ENCODE data around the gene FADS2.

Gene FADS2

DNA sequence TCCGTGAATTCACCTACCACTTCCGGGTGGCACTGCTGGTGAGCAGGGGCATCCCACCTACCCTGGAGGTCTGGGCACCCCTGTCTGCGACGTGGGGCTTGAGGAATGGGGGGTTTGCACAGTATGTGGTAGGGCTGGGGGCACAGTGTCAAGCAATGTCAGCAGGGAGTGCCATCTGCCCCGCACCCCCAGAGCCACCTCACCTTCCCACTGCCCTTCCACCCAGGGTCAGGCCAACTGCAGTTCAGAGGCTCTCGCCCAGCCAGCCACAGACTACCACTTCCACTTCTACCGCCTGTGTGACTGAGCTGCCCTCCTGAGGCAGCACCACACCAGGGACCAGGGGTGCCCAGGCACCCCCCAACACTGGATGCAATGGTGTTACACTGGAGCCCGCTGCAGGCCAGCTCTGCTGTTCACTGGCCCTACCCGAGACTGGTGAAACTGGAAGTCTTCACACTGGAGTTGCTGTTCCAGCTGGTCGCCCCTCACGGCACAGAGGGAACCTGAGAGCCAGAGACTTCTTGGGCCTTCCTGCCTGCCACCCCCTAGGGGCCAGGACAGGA, 42.2 kb upstream of the FADS2 start:
- TF ChIP-seq POLR2AphosphoS5 (IDR thresholded peaks at IDR 0.05; ENCODE audit: low read depth, low read length) (no peak), TAF1 (IDR thresholded peaks at IDR 0.05; ENCODE audit: borderline replicate concordance, low read depth, low read length) (no peak), POLR2A (IDR thresholded peaks at IDR 0.05; ENCODE audit: low read depth, low read length) (0 out of 2 replicates have a peak, but pooled peaks have one; percentile 19)
- DNase-seq (ENCODE audit: insufficient read length), result no peak
- peak; percentile 46 for FAIRE-seq

DNA sequence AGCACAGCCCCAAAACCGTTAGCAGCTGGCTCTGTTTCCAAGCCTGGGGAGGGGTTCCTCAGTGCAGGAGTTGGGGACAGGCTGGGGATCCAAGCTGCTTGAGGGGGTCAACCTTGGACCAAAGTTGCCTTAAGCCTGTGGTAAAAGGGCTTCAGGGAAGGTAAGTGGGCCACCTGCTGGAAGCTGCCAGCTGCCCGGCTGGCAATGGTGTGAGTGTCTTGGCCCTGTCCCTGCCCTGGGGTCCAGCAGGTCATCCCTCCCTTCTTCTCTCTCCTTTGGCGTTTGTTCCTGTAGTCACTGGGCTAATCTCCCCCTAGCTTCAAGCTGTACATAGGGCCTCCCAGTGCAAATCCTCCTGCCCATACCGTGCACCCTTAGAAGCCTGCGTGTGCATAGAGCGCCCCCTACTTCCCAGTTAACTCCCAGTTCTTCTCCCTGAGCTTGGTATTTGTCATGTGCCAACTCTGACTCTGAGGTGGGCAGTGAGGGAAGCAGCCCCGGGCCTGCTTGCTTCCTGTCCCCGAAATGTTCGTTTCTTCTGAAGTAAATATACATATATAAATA, 40.1 kb upstream of the FADS2 start:
- DNase-seq (ENCODE audit: insufficient read length) (no peak), FAIRE-seq (no peak)
- no peak for TF ChIP-seq POLR2AphosphoS5 (IDR thresholded peaks at IDR 0.05; ENCODE audit: low read depth, low read length)
- TF ChIP-seq TAF1 (IDR thresholded peaks at IDR 0.05; ENCODE audit: borderline replicate concordance, low read depth, low read length), result no peak
- TF ChIP-seq POLR2A (IDR thresholded peaks at IDR 0.05; ENCODE audit: low read depth, low read length), result no peak

DNA sequence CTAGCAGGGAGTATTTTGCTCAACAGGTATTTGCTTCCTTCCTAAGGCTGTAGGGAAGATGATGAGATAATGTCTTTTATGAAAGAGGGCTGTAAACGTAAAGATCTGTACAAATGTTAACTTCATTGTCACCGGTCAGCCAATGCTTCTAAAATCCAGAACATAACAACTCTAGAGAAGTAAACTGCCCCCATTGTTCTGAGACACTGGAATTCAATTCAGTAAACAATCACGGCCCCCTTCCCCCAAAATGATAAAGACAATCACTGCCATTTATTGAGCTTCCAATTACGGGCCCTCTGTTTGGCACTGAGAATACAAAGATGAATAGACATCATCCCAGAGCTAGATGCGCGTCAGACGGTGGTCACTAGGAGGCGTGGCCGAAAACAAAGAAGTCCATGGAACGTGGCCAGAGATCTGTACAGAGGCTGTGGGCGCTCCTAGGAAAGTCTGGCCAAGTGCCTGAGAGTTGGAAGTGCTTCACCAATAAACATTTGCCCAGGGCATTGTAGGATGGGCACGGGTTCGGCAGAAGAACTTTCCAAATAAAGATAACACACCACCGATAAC, 36.3 kb upstream of the FADS2 start:
- FAIRE-seq (peak; percentile 38), DNase-seq (ENCODE audit: insufficient read length) (no peak)
- TF ChIP-seq POLR2A (IDR thresholded peaks at IDR 0.05; ENCODE audit: low read depth, low read length) (peak; percentile 77), TAF1 (IDR thresholded peaks at IDR 0.05; ENCODE audit: borderline replicate concordance, low read depth, low read length) (no peak)

DNA sequence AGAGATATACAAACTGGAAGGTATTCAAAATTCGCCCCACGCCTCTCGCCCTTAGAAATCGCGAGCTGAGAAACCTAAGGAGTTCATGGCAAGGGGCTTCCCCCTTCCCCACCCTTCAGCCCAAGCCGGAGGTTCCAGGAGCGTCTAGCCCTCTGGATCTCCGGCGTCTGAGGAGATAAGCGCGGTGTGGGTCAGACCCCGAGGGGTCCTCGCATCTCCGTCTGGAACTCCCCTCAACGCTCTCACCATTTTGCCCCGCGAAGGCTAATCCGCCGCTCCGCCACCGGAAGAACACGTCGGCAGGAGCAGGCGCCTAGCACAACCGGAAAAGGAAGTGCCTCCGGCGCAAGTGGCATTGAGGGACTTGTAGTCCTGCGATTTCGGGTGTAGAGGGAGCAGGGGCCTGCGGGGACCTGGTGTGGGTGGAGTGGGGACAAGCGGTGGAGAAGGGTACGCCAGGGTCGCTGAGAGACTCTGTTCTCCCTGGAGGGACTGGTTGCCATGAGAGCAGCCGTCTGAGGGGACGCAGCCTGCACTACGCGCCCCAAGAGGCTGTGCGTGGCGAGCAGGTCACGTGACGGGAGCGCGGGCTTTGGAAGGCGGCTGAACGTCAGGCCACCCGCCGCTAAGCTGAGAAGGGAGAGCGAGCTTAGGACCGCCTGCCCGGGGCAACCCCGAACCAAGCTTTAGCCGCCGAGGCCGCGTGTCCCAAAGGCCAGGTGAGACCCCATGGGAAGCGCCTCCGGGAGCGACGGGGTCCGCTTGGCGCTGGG, 35.6 kb upstream of the FADS2 start, which contains the start of the genes FEN1 and TMEM258:
Gene FEN1, plus strand, starts transcription at position 602 of the 773 bp plus-strand sequence. CDS start 2,451 bp downstream, outside the sequence.
Gene TMEM258, minus strand, starts transcription at position 290 of the 773 bp plus-strand sequence. Its CDS starts 41 bp downstream, at position 249.
- FAIRE-seq (peak; percentile 89), DNase-seq (ENCODE audit: insufficient read length) (peak; percentile 94)
- TF ChIP-seq TAF1 (IDR thresholded peaks at IDR 0.05; ENCODE audit: borderline replicate concordance, low read depth, low read length) (peak; percentile 92), POLR2A (IDR thresholded peaks at IDR 0.05; ENCODE audit: low read depth, low read length) (peak; percentile 94), POLR2AphosphoS5 (IDR thresholded peaks at IDR 0.05; ENCODE audit: low read depth, low read length) (peak; percentile 96)

DNA sequence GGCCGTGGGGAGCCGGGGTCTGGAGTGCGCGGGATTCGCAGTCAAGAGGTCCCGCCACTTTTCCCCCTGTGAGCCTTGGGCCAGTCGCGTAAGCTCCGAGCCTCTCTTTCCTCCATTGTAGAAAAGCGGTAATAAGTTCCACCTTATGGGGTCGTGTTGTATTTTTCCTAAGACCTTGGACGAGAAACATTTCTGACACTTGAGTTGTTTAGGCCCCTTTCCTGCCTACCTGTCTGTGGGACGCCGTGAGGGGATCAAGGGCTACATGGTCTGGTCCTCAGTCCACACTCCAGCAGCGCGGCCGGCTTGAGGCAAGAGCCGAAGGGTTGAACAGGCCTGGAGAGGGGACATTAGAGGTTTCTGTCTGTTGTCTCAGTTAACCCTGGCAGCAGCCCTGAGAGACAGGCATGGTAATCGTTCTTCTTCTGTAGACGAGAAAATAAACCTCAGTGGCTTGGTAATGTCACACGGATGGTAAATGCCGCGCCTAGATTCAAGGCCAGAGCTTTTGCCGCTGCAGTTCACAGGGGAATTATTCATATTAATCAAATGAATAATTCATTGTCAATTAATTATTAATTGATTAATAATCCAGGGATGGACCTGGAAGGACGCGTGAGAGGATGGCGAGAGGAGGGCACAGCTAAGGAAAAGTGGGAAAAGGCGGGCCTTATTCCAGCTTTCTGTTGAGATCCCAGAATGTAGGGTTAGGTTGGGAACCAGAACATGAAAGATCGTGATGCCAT, 34.8 kb upstream of the FADS2 start:
- TF ChIP-seq TAF1 (IDR thresholded peaks at IDR 0.05; ENCODE audit: borderline replicate concordance, low read depth, low read length), result no peak
- TF ChIP-seq POLR2AphosphoS5 (IDR thresholded peaks at IDR 0.05; ENCODE audit: low read depth, low read length), result no peak; the same call in 1 of the 2 replicates
- TF ChIP-seq POLR2A (IDR thresholded peaks at IDR 0.05; ENCODE audit: low read depth, low read length), result no peak
- DNase-seq (ENCODE audit: insufficient read length) (no peak), FAIRE-seq (no peak)

DNA sequence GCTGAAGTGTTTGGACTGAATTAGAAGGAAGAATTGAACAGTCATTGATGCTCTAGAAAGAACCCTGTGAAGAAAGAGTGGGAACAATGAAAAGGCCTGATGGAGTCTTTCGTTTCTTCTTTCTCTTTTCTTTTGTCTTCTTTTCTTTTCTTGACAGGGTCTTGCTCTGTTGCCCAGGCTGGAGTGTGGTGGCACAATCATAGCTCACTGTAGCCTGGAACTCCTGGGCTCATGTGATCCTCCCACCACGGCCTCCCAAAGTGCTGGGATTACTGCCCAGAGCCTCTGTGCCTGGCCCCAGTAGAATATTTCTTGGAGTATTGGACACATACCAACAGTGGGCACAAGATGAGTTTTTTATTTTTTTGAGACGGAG, 34.3 kb upstream of the FADS2 start:
- FAIRE-seq, result no peak
- TF ChIP-seq POLR2AphosphoS5 (IDR thresholded peaks at IDR 0.05; ENCODE audit: low read depth, low read length) (no peak), POLR2A (IDR thresholded peaks at IDR 0.05; ENCODE audit: low read depth, low read length) (no peak), TAF1 (IDR thresholded peaks at IDR 0.05; ENCODE audit: borderline replicate concordance, low read depth, low read length) (no peak)
- DNase-seq (ENCODE audit: insufficient read length), result no peak

DNA sequence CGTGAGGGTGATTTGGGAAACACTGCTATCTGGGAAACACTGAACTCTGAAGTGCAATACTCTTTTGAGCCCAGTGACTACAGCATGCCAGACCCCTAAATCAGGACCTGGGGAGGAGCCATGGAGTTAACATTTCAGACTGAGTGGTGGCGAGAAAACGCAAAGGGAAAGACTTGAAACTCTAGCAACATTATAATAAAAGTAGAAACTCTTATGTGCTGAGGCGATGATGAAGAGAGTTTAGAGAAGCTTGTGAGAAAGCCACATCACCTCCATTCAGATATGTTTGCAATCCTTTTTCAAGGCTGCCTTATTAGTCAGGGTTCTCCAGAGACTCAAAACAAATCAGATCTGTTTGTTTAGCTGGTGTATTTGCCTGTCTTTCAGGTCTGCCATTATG, 33.5 kb upstream of the FADS2 start:
- FAIRE-seq (no peak), DNase-seq (ENCODE audit: insufficient read length) (no peak)
- TF ChIP-seq POLR2A (IDR thresholded peaks at IDR 0.05; ENCODE audit: low read depth, low read length), result no peak
- no peak for TF ChIP-seq TAF1 (IDR thresholded peaks at IDR 0.05; ENCODE audit: borderline replicate concordance, low read depth, low read length)
- TF ChIP-seq POLR2AphosphoS5 (IDR thresholded peaks at IDR 0.05; ENCODE audit: low read depth, low read length), result no peak

DNA sequence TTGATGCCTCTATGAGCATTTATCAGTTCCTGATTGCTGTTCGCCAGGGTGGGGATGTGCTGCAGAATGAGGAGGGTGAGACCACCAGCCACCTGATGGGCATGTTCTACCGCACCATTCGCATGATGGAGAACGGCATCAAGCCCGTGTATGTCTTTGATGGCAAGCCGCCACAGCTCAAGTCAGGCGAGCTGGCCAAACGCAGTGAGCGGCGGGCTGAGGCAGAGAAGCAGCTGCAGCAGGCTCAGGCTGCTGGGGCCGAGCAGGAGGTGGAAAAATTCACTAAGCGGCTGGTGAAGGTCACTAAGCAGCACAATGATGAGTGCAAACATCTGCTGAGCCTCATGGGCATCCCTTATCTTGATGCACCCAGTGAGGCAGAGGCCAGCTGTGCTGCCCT, 32.6 kb upstream of the FADS2 start:
- TF ChIP-seq TAF1 (IDR thresholded peaks at IDR 0.05; ENCODE audit: borderline replicate concordance, low read depth, low read length) (no peak), POLR2AphosphoS5 (IDR thresholded peaks at IDR 0.05; ENCODE audit: low read depth, low read length) (no peak), POLR2A (IDR thresholded peaks at IDR 0.05; ENCODE audit: low read depth, low read length) (no peak)
- no peak for DNase-seq (ENCODE audit: insufficient read length)
- FAIRE-seq, result no peak

DNA sequence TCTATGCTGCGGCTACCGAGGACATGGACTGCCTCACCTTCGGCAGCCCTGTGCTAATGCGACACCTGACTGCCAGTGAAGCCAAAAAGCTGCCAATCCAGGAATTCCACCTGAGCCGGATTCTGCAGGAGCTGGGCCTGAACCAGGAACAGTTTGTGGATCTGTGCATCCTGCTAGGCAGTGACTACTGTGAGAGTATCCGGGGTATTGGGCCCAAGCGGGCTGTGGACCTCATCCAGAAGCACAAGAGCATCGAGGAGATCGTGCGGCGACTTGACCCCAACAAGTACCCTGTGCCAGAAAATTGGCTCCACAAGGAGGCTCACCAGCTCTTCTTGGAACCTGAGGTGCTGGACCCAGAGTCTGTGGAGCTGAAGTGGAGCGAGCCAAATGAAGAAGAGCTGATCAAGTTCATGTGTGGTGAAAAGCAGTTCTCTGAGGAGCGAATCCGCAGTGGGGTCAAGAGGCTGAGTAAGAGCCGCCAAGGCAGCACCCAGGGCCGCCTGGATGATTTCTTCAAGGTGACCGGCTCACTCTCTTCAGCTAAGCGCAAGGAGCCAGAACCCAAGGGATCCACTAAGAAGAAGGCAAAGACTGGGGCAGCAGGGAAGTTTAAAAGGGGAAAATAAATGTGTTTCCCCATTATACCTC, 32.1 kb upstream of the FADS2 start:
- FAIRE-seq, result no peak
- TF ChIP-seq POLR2A (IDR thresholded peaks at IDR 0.05; ENCODE audit: low read depth, low read length) (no peak), POLR2AphosphoS5 (IDR thresholded peaks at IDR 0.05; ENCODE audit: low read depth, low read length) (peak; percentile 20; the same call in 1 of the 2 replicates), TAF1 (IDR thresholded peaks at IDR 0.05; ENCODE audit: borderline replicate concordance, low read depth, low read length) (no peak)
- DNase-seq (ENCODE audit: insufficient read length), result no peak

DNA sequence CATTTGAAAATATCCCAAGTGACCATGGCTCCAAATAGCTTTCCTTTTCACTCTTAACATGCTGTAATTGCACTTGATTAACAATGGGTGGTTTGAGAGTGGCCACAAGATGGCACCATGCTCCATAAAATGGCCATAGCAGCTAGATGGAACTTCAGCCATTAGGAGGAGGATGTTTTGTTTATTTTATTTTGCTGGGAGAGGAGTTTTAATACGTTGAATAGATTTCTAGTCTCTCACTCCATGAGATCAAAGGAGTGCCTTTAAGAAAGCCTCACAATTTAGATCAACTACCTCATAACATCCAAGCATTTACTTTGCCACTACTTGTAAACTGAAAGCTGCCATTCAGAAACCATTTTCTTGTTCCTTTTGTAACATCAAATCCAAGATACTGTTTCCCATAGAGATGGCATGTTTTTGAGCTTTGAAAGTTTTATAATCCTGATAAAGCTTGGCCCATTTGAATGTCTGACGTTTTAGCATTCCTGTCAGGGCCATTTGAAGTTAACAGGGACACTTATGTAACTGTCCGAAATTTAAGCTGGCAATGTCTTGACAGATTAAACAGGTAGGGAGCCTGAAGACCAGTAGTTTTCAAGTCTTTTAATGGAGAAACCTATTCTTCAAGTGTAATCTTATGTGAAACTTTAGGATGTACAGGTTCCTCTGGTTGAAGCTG, 30.7 kb upstream of the FADS2 start:
- TF ChIP-seq POLR2AphosphoS5 (IDR thresholded peaks at IDR 0.05; ENCODE audit: low read depth, low read length) (no peak), POLR2A (IDR thresholded peaks at IDR 0.05; ENCODE audit: low read depth, low read length) (no peak), TAF1 (IDR thresholded peaks at IDR 0.05; ENCODE audit: borderline replicate concordance, low read depth, low read length) (no peak)
- FAIRE-seq (peak; percentile 78), DNase-seq (ENCODE audit: insufficient read length) (no peak)

Measured in GM12892 (cell line).